ENCODE measurements around the gene EXTL1.

The EXTL1 gene

GRCh38 chr1:26075421-26076144 is 54.0 kb downstream of the EXTL1 start:
- no peak for DNase-seq

GRCh38 chr1:26077524-26077923 is 55.9 kb downstream of the EXTL1 start:
- DNase-seq = no peak

GRCh38 chr1:26078286-26079177 is 57.0 kb downstream of the EXTL1 start:
- DNase-seq = no peak

GRCh38 chr1:26079178-26079563 is 57.6 kb downstream of the EXTL1 start:
- DNase-seq = no peak

- DNase-seq = no peak
Measured at GRCh38 chr1:26079960-26080814, 58.6 kb downstream of the EXTL1 start.

- DNase-seq = no peak
Measured at GRCh38 chr1:26081267-26082019, 59.9 kb downstream of the EXTL1 start.

- no peak for DNase-seq
Measured at GRCh38 chr1:26082020-26082350, 60.4 kb downstream of the EXTL1 start.

- DNase-seq = no peak
Measured at GRCh38 chr1:26083208-26083607, 61.6 kb downstream of the EXTL1 start.

- no peak for DNase-seq
Measured at GRCh38 chr1:26084091-26084561, 62.6 kb downstream of the EXTL1 start.

GRCh38 chr1:26084844-26085243 is 63.3 kb downstream of the EXTL1 start:
- no peak for DNase-seq
